GM12878 (cell line): Measurements from ENCODE around the gene ATF3.

Experiments
- BRCA1 ChIP-seq: IDR thresholded peaks from 2 replicates; pipeline ENCODE4 v1.6.1; 2011; ENCODE audit warnings: low read depth, low read length, improper control_type of control experiment
- RB1 ChIP-seq: fragments of 450-650 bp; formaldehyde crosslinking; IDR thresholded peaks from 2 replicates; pipeline ENCODE4 v1.6.1; 2017; ENCODE audit warnings: mild to moderate bottlenecking, borderline replicate concordance
- RELA ChIP-seq: fragments of 450-650 bp; IDR thresholded peaks from 2 replicates; pipeline ENCODE4 v1.8.0; 2014; ENCODE audit warnings: borderline replicate concordance; ENCODE audit not compliant: partially characterized antibody

DNA sequence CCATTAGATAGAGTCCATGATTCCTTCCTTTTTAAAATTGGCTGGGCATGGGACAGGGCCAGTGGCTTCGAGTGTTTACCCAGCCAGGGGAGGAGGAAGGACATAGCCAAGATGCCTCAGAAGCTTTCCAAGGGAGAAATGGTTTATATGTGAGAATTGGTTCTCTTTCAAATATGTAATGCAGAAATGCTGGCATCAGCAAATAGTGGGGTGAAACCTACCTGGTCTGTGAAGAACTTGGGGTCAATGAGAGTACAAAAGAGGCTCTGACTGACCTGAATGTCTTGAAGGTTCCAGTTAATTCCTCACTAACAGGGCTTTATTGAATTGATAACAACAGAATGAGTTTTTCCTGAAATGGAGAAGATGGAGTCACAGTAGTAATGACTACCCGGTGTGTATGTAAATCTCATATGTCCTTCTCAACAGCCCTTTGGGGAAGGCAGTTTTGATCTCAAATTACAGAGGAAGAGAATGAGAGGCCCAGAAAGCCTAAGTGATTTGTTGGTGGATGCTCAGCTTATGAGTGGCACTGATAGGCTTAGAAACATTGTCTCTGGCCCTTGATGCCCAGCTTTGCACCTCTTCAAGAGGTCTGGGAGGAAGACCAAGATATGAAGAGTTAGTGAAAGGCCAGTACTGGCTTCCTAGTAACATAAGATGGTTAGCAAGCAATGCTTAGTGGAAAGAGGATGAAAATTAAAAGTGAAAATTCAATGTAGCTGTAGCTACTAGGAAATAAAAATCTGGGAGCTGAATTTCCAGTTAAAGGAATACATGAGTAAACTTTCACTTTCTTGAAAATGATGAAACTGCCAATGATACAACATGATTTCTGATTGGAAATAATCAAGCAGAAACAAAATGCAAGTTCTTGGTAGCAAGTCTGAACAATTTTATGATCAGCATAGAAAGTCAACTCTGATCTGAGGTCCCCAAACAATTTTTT lies 2.7 kb downstream of the ATF3 start:
- TF ChIP-seq BRCA1 (no peak), RELA (no peak), RB1 (no peak)
